Keratinocyte (primary cell): ENCODE results near the gene BANP.

Source experiments
- EZH2 ChIP-seq: IDR thresholded peaks from one replicate; pipeline ENCODE4 v1.6.1; 2012; ENCODE audit warnings: inconsistent platforms, mild to moderate bottlenecking, low read length, moderate library complexity
- TF ChIP-seq, protein P1 (sequence below), 3 experiments: IDR thresholded peaks in 1 of 3; conservative IDR thresholded peaks in 1 of 3; optimal IDR thresholded peaks in 1 of 3; 2 replicates in 2 of 3; 3 replicates in 1 of 3; pipeline versions ENCODE3 to v1.5.1; 2011; ENCODE audit warnings: low read length in 3 of 3, mild to moderate bottlenecking in 3 of 3, moderate library complexity in 2 of 3, control low read depth in 1 of 3, inconsistent platforms in 1 of 3; ENCODE audit not compliant: insufficient read depth in 2 of 3; ENCODE audit errors: extremely low read depth in 1 of 3

DNA sequence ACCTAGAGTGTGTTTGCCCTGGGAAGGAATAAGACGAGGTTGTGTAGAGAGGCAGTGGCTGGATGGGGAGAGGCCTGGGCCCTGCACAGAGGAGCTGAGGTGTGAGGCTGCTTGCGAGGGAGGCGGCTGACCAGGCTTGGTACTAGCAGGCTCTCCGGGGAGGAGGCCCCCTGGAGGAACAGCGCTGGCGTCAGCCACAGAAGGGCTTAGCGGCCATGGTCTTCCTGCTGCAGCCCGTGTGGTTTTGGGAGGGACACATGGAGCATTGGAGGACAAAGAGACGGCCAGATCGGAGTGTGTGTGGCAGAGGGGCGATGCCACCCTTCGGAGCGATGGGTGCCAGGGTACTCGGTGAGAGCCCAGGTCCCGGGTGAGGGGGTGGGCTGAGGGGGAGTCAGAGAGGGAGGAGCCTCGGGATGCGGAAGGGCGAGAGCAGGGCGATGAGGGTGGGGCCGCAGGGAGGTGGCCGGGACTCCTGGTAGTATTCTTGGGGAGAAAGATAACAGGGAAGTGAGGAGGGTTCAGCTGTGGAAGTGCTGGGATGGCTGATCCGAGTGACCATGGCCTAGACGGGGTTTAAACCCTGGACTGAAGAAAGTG, 8.3 kb downstream of the BANP start:
- TF ChIP-seq, protein P1, sequence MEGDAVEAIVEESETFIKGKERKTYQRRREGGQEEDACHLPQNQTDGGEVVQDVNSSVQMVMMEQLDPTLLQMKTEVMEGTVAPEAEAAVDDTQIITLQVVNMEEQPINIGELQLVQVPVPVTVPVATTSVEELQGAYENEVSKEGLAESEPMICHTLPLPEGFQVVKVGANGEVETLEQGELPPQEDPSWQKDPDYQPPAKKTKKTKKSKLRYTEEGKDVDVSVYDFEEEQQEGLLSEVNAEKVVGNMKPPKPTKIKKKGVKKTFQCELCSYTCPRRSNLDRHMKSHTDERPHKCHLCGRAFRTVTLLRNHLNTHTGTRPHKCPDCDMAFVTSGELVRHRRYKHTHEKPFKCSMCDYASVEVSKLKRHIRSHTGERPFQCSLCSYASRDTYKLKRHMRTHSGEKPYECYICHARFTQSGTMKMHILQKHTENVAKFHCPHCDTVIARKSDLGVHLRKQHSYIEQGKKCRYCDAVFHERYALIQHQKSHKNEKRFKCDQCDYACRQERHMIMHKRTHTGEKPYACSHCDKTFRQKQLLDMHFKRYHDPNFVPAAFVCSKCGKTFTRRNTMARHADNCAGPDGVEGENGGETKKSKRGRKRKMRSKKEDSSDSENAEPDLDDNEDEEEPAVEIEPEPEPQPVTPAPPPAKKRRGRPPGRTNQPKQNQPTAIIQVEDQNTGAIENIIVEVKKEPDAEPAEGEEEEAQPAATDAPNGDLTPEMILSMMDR (optimal IDR thresholded peaks at IDR 0.05 in 1 of 3, IDR thresholded peaks at IDR 0.05 in 1 of 3, conservative IDR thresholded peaks at IDR 0.05 in 1 of 3; ENCODE audit: extremely low read depth in 1 of 3, insufficient read depth in 2 of 3, low read length in 3 of 3), result no peak
- TF ChIP-seq EZH2, result no peak
